Fibroblast of peridontal ligament (primary cell): ENCODE measurements around the gene SEC24C.

ENCODE experiments used
- DNase-seq: peaks from one replicate; pipeline ENCODE4 v3.0.0-alpha.2; 2010; ENCODE audit errors: extremely low read depth

Gene SEC24C

GRCh38 chr10:73813333-73813732 lies 69.2 kb downstream of the SEC24C start:
- DNase-seq = no peak

DNA sequence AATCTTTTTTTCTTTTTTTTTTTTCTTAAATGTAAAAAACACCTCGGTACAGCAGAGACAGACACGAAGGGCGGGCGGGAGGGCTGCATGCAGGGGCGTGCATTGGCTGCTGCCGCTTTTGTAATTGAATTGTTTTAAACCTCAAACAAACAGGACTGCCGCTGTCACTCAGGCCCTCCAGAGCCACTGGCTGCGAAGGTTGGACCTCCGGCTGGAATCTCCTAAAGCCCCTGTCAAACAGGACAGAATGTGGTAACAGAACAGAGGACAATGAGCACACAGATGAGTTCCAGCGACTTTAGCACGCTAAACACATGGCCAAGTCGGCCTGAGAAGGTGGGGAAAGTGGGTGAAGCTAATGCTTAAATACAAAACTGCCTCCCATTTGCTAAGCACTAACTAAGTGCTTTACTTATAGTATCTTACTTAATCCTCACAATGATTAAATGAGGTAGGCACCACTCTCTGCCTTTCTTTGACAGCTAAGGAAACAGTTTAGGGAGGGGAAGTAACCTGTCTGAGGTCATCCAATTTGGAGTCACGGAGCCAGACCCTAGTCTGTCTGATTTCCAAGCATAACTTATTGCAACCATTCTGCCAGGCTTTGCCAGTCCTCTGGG lies 70.2 kb downstream of the SEC24C start:
- DNase-seq = no peak

- no peak for DNase-seq
Observed at GRCh38 chr10:73814896-73815718, 70.9 kb downstream of the SEC24C start.

DNA sequence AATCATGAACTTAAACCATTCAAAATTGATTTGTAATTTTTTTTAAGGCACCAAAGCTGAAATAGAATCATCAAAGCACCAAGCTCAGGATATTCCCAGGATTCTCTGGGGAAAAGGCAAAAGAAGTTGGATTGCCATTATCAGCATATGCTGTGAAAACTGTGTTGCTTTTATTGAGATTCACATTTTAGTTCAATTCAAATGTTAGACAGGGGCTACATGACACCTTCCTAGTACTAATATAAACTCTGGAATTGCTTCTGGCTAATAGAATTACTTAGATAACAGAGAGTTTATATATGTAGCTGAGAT lies 71.5 kb downstream of the SEC24C start:
- DNase-seq = no peak

DNA sequence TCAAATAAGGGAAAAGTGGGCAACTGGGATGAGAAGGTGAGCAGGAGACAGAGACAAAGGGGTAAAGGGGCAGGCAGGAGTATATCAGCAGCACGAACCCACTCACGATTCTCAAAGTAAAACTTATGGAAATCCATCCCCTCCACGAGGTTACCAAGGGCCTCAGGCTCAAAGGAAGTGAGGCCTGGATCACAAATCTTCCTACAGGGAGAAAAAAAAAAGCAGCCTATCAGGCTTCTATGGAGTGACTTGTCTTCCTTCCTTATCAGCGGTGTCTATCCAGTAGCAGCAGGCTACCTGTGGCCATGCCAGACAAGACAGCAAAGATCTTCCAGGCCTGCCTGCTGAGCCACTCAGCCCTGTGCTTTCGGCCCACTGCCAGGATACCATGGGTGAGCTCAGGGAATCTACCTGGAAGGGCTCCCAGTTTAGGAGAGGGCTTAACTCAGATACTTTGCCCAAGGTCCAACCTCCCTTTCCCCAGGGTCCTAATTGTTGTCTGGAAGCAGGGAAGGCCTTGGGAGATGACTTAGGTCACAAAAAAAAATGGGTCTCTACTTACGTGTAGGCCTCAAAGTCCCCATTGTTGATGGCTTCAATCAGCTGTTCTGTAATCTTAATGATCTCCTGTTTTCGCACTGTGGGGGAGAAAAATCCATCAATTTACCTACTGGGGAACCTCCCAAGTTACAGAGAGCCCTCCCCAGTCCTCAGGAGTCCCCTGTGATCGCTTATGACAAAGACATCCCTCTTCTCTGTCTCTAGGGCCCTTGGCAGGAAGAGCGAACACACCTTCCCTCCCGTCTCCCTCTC lies 73.0 kb downstream of the SEC24C start:
- no peak for DNase-seq

GRCh38 chr10:73817826-73818225 lies 73.7 kb downstream of the SEC24C start:
- no peak for DNase-seq

DNA sequence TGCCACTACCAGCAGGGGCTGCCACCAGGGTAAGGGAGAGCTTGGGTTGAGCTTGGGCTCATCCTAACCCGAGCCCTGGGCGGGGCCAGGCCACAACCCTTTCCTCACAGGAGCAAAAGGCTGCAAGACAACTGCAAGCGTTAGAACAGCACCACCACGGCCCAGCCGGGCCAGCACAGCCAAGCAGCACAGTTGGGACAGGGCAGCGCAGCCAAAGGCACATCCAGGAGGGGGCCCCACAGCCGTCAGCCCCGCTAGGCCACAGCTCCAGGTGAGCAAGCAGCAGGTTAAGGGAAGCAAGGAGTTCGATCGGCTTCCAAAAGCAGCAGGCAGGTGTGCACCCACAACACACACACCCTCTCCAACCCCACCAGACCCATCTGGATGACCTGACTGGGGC lies 74.2 kb downstream of the SEC24C start:
- DNase-seq = no peak

DNA sequence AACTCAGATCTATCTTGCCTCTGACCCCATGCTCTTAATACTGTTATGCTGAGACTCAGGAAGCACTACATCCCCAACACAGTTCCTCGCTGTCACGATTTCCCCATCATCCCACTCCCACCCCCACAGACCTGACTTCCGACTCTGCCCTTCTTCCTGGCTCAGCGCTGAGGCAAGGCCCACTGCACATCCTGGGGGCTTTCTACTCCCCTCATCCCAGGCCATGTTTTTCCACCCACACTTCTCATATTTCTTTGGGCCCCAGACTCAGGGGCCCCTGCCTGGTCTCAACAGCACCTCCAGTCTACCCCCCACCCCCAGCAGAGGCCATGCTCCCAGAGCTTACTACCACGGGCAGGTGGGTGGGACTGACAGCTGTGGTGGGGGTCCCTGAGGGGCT lies 74.9 kb downstream of the SEC24C start:
- DNase-seq = no peak

- DNase-seq = no peak
Observed at GRCh38 chr10:73819513-73820093, 75.4 kb downstream of the SEC24C start.
